Measurements from ENCODE around the gene STK24. TPM values are rescaled to one million over a fixed set of nuclear protein-coding genes. Genes with fewer than 3 reads are reported as not detected.

The STK24 gene
- total and polyA plus RNA-seq, 2 of the 4 experiments (the other 2 are of a cell fraction) = 29.2 to 43.4 TPM

- H2AK9ac ChIP-seq (replicated peaks; ENCODE audit: low read depth, low read length, poor library complexity) = peak overlapping the region; percentile 25
- no peak overlapping the region for H4K8ac ChIP-seq (ENCODE audit: low read depth in 2 of 2, low read length in 2 of 2)
- peaks cover 47% of the 10 kb centered on the region for H3K36me3 ChIP-seq (ENCODE audit: control insufficient read depth, insufficient read depth, low read length)
- H3K27me3 ChIP-seq (ENCODE audit: control insufficient read depth, insufficient read depth, low read length) = no peaks in the 10 kb centered on the region
- dilution Hi-C loops (cut with HindIII; ENCODE audit: low sequenced_read_pairs, unreplicated experiment) (loop anchor here (25.0 kb wide), 1 partner anchor 193 kb away; no protein-coding TSS in a partner anchor), in situ Hi-C loops (cut with MboI; ENCODE audit: low sequenced_read_pairs) (no loop called here), intact Hi-C loops (cut with micrococcal nuclease) (loop anchor here (5.0 kb wide), 3 partner anchors 108 to 203 kb away; partner anchors contain the start of gene STK24)
- H2BK5ac ChIP-seq (ENCODE audit: low read depth, low read length, poor library complexity, severe bottlenecking) = no peak overlapping the region
- no peak overlapping the region for H3K9ac ChIP-seq (ENCODE audit: low read depth, low read length)
- H2AFZ ChIP-seq (replicated peaks; ENCODE audit: low read length, poor library complexity) = peak overlapping the region; percentile 59
- H3K79me1 ChIP-seq (ENCODE audit: low read depth in 1 of 2, low read length in 2 of 2) = peaks cover 30 to 84% of the 10 kb centered on the region in 2 experiments
- H4K5ac ChIP-seq (ENCODE audit: low read depth, low read length) = no peak overlapping the region
- BruUV-seq (replicated peaks) = no TSS peak
- ATAC-seq (ENCODE audit: low read depth) (no peak), DNase-seq (no peak)
- ChIA-PET CTCF (interaction anchor here (1.3 kb wide), 1 partner anchor 12 kb away, joined by 3 read pairs; no protein-coding TSS in a partner anchor), POLR2A (ENCODE audit: unreplicated experiment) (no interaction called here)
- TF ChIP-seq BHLHE40 (IDR thresholded peaks at IDR 0.05; ENCODE audit: low read depth, low read length) = no peak
- TF ChIP-seq SMC3 (IDR thresholded peaks at IDR 0.05; ENCODE audit: low read depth, low read length) = no peak
- TF ChIP-seq POLR2A (IDR thresholded peaks at IDR 0.05; ENCODE audit: low read depth, low read length) = no peak
- TF ChIP-seq RAD21 (IDR thresholded peaks at IDR 0.05; ENCODE audit: low read length) = no peak
- no peak for TF ChIP-seq ELK1 (IDR thresholded peaks at IDR 0.05; ENCODE audit: borderline replicate concordance, low read depth, low read length)
- 89% methylated on average over 18 of the region's 20 CpGs; no CpG with 5 or more reads in 1 of the 2 experiments for WGBS, 2 experiments (ENCODE audit: extremely low coverage in 2 of 2, insufficient read length in 1 of 2)
- H3K9me1 ChIP-seq (ENCODE audit: insufficient read depth, low read length) = peaks cover 16% of the 10 kb centered on the region
- no peak overlapping the region for H2BK20ac ChIP-seq (ENCODE audit: low read depth, low read length)
- H3K27ac ChIP-seq (ENCODE audit: insufficient read depth, low read length) = no peak overlapping the region
- peaks cover 26% of the 10 kb centered on the region for H4K20me1 ChIP-seq (ENCODE audit: insufficient read depth, low read length)
- no peak overlapping the region for H3K18ac ChIP-seq (ENCODE audit: low read depth, low read length)
- no peak overlapping the region for H3K4me3 ChIP-seq (ENCODE audit: insufficient read depth, low read depth, low read length)
- H3K4me1 ChIP-seq (ENCODE audit: control insufficient read depth, insufficient read depth, low read length) = 0 out of 2 replicates have a peak, but pooled peaks cover 3% of the 10 kb centered on the region
- no peak overlapping the region for H2AK5ac ChIP-seq (ENCODE audit: low read depth, low read length)
- no peak overlapping the region for H2BK120ac ChIP-seq (ENCODE audit: low read depth, low read length)
- no peak overlapping the region for H3K56ac ChIP-seq (ENCODE audit: extremely low read depth, insufficient read depth, low read length)
- H3K23ac ChIP-seq (ENCODE audit: low read depth, low read length) = no peak overlapping the region
- no peak overlapping the region for H3K4ac ChIP-seq (ENCODE audit: low read depth, low read length)
- no peaks in the 10 kb centered on the region for H3K9me3 ChIP-seq (ENCODE audit: control insufficient read depth, insufficient read depth, low read length)
- H3K14ac ChIP-seq (replicated peaks; ENCODE audit: low read depth, low read length) = no peak overlapping the region
- H4K91ac ChIP-seq (ENCODE audit: insufficient read depth, low read depth, low read length) = no peak overlapping the region
- H3K4me2 ChIP-seq (ENCODE audit: low read depth, low read length) = no peak overlapping the region
- no peak overlapping the region for H2BK15ac ChIP-seq (ENCODE audit: low read depth, low read length)
These were observed 108.0 kb downstream of the STK24 start for GRCh38 chr13:98468929-98469328.
